AG04449 (cell line): ENCODE results near the gene PBX3.

Experiments used
- CTCF ChIA-PET: fragments of 350-600 bp; formaldehyde crosslinking; extraction: SDS; loops from one replicate; lab custom pipeline; 2021; ENCODE audit warnings: antibody characterized with exemption; lab: Yijun Ruan, JAX
- POLR2A ChIA-PET: fragments of 400-600, 350-600 bp; formaldehyde crosslinking; extraction: SDS; loops from one replicate; lab custom pipeline; 2020; ENCODE audit warnings: antibody characterized with exemption, inconsistent platforms; lab: Yijun Ruan, JAX
- DNase-seq: peaks from one replicate; pipeline ENCODE4 v3.0.0-alpha.2; 2010; ENCODE audit warnings: low read depth, low spot score
- H3K4me3 ChIP-seq: 2 replicates; pipeline ENCODE4 v1.5.1; 2011; ENCODE audit warnings: low read depth, mild to moderate bottlenecking, control low read depth, low read length
- TF ChIP-seq, protein P1 (sequence below): IDR thresholded peaks from one replicate; pipeline ENCODE4 v1.5.1; 2011; ENCODE audit warnings: mild to moderate bottlenecking, moderate library complexity, low read length, control low read depth, inconsistent platforms; ENCODE audit not compliant: insufficient read depth; ENCODE audit errors: missing control alignments

PBX3 gene

GRCh38 chr9:125988479-125989050, 241.4 kb downstream of the PBX3 start:
- no peak overlapping the region for H3K4me3 ChIP-seq
- CTCF ChIA-PET = no interaction called here
- no peak for DNase-seq
- POLR2A ChIA-PET = no interaction called here
- TF ChIP-seq, protein P1, sequence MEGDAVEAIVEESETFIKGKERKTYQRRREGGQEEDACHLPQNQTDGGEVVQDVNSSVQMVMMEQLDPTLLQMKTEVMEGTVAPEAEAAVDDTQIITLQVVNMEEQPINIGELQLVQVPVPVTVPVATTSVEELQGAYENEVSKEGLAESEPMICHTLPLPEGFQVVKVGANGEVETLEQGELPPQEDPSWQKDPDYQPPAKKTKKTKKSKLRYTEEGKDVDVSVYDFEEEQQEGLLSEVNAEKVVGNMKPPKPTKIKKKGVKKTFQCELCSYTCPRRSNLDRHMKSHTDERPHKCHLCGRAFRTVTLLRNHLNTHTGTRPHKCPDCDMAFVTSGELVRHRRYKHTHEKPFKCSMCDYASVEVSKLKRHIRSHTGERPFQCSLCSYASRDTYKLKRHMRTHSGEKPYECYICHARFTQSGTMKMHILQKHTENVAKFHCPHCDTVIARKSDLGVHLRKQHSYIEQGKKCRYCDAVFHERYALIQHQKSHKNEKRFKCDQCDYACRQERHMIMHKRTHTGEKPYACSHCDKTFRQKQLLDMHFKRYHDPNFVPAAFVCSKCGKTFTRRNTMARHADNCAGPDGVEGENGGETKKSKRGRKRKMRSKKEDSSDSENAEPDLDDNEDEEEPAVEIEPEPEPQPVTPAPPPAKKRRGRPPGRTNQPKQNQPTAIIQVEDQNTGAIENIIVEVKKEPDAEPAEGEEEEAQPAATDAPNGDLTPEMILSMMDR = no peak

DNA sequence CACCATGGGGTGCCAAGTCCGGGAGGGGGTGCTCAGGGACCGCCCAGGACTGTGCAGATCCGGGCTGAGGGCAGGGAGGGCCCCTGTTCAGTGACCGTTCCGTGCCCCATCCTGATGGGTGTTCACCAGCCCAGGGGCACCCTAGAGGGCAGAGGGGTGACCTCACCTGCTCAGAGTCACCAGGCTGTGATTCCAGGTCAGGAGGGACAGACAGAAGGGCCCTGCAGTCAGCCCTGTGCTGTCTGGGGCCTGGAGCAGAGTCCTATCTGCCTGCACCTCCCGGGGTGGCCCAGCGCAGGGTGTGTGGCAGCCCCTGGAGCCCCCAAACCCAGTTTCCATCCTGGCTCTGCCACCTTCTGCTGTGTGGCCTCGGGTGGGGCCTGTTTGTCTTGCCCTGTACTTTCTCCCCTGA, 241.9 kb downstream of the PBX3 start:
- CTCF ChIA-PET = no interaction called here
- POLR2A ChIA-PET = no interaction called here
- DNase-seq = no peak
- no peak overlapping the region for H3K4me3 ChIP-seq
- TF ChIP-seq, protein P1 = no peak

DNA sequence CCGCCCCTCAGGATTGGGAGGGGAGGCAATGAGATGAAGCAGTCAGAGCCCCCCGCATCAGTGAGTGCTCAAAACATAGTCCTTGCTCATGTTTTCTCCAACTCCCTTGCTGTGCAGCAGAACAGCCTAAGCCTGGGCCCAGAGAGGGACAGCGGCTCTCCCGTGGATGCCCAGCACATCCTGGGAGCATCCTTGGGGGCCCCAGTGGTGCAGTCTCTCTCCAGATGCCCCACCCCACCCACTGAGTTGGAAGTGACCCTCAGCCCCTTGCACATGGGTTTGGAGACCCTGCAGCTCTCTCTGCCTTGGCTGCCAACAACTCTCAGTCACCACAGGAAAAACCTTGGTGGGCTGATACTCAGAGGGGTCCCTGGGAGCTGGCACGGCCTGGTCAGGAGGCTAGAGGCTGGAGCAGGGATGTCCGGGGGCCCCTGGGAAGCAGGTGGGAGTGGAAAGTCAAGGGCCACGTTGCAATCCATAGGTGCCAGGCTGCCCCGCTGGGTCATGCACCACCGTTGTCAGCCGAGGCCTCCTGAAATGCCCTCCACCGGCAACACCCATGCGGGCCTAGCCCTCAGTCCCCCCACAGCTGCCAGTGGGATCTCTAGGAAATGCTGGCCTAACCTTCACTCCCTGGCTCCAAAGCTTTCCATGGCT, 242.5 kb downstream of the PBX3 start:
- TF ChIP-seq, protein P1 = no peak
- POLR2A ChIA-PET = no interaction called here
- no peak overlapping the region for H3K4me3 ChIP-seq
- CTCF ChIA-PET = no interaction called here
- no peak for DNase-seq

- no peak for DNase-seq
- ChIA-PET POLR2A (no interaction called here), CTCF (no interaction called here)
- no peak overlapping the region for H3K4me3 ChIP-seq
- TF ChIP-seq, protein P1 = no peak
Measured at GRCh38 chr9:125990186-125990792, 243.1 kb downstream of the PBX3 start.

DNA sequence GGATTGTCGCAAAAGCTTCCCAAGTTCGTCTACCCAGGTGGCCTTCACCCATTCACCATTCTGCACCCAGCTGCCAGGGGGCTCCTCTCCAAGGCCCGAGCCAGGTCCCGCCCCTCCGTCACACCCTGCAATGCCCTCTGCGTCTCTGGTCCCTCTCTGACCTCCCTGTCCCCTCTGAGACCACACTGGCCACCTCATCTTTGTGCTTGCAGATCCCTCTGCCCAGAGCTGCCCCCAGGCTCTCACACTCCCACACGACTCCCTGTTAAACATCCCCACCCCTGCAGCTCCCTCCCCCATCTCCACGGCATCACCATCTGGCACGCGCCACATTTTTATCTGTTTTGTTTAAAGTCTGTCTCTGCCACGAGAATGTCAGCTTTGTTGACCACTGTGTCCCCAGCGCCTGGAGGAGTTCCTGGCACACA, 243.6 kb downstream of the PBX3 start:
- DNase-seq = no peak
- ChIA-PET CTCF (no interaction called here), POLR2A (no interaction called here)
- TF ChIP-seq, protein P1 = no peak
- no peak overlapping the region for H3K4me3 ChIP-seq

DNA sequence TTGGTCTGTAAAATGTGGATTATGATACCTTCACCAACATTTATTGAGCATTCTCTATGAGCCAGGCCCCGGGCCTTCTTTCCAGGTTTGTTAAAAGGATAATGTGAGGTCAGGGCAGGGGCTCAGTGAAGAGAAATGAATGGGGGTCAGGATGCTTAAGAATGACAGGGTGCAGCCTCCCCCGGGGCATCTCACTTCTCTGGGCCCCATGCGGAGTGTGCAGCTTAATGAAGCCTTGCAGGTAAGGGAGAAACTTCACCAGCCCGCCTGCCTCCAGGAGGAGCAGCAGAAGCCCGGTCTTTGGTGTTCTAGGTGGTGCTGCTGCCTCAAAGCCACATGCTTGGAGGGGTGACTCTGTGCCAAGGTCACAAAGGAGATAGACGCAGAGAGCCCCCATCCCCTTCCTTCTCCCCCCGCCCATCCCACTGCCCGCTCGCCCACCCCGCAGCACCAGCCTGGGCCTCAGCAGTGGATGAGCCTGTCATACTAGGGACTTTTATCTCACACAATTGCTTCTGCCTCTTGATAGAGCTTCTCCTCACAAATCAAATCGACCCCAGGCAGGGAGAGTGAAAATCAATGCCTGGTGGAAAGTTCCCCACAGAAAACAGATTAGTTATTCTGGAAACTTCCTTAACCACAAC, 244.8 kb downstream of the PBX3 start:
- POLR2A ChIA-PET = no interaction called here
- DNase-seq = no peak
- no peak overlapping the region for H3K4me3 ChIP-seq
- TF ChIP-seq, protein P1 = no peak
- CTCF ChIA-PET = no interaction called here
